ENCODE results near the gene MYOZ3. TPM values are rescaled to one million over a fixed set of nuclear protein-coding genes. Genes with fewer than 3 reads are reported as not detected.
A peak's percentile ranks its signal among the peaks of the same experiment; 100 is the strongest.

The MYOZ3 gene
- total RNA-seq, 4 donors from 2014 or later = 0.17 to 1.2 (median 0.46) TPM; not detected in 1

GRCh38 chr5:150636391-150637244 is 24.4 kb upstream of the MYOZ3 start:
- H3K4me3 ChIP-seq = no peak overlapping the region
- no peaks in the 10 kb centered on the region for H3K9me3 ChIP-seq
- H3K27ac ChIP-seq (replicated peaks in 1 of 4) = peak overlapping the region; percentile 78 to 85 (median 79)
- intact Hi-C loops (cut with DNase I) = no loop called here
- TF ChIP-seq POLR2A (IDR thresholded peaks at IDR 0.05; ENCODE audit: low read depth) (no peak), POLR2AphosphoS5 (IDR thresholded peaks at IDR 0.05) (no peak), EP300 (IDR thresholded peaks at IDR 0.05) (no peak), CTCF (IDR thresholded peaks at IDR 0.05) (no peak)
- peaks cover 0 to 40% (median 3%) of the 10 kb centered on the region in 4 donors for H3K36me3 ChIP-seq
- no peak for DNase-seq (ENCODE audit: extremely low spot score)
- no peaks in the 10 kb centered on the region for H3K27me3 ChIP-seq
- WGBS = 84% methylated on average over 6 of the region's 6 CpGs
- H3K4me1 ChIP-seq = peaks cover 72 to 87% (median 73%) of the 10 kb centered on the region in 4 donors

- peak overlapping the region; percentile 78 to 85 (median 79) for H3K27ac ChIP-seq (replicated peaks in 1 of 4)
- H3K9me3 ChIP-seq = no peaks in the 10 kb centered on the region
- no peak overlapping the region for H3K4me3 ChIP-seq
- no peaks in the 10 kb centered on the region for H3K27me3 ChIP-seq
- TF ChIP-seq POLR2AphosphoS5 (IDR thresholded peaks at IDR 0.05) (no peak), CTCF (IDR thresholded peaks at IDR 0.05) (no peak), EP300 (IDR thresholded peaks at IDR 0.05) (no peak), POLR2A (IDR thresholded peaks at IDR 0.05; ENCODE audit: low read depth) (no peak)
- peaks cover 0 to 35% (median 3%) of the 10 kb centered on the region in 4 donors for H3K36me3 ChIP-seq
- H3K4me1 ChIP-seq = peaks cover 73 to 87% (median 76%) of the 10 kb centered on the region in 4 donors
- 43% methylated on average over 21 of the region's 21 CpGs for WGBS
- intact Hi-C loops (cut with DNase I) = no loop called here
- no peak for DNase-seq (ENCODE audit: extremely low spot score)
These were observed 23.6 kb upstream of the MYOZ3 start for GRCh38 chr5:150637245-150638052.

- Histone ChIP-seq H3K27me3 (no peaks in the 10 kb centered on the region), H3K27ac (replicated peaks in 1 of 4) (peak overlapping the region; percentile 78 to 85 (median 79)), H3K4me3 (no peak overlapping the region), H3K4me1 (peaks cover 76 to 87% (median 79%) of the 10 kb centered on the region in 4 donors), H3K9me3 (no peaks in the 10 kb centered on the region), H3K36me3 (peaks cover 0 to 31% (median 3%) of the 10 kb centered on the region in 4 donors)
- WGBS = 63% methylated on average over 1 of the region's 1 CpG
- no peak for TF ChIP-seq POLR2A (IDR thresholded peaks at IDR 0.05; ENCODE audit: low read depth)
- no peak for TF ChIP-seq CTCF (IDR thresholded peaks at IDR 0.05)
- TF ChIP-seq POLR2AphosphoS5 (IDR thresholded peaks at IDR 0.05) = no peak
- TF ChIP-seq EP300 (IDR thresholded peaks at IDR 0.05) = no peak
- no peak for DNase-seq (ENCODE audit: extremely low spot score)
- intact Hi-C loops (cut with DNase I) = no loop called here
These were observed 23.0 kb upstream of the MYOZ3 start for GRCh38 chr5:150638053-150638444.

- TF ChIP-seq CTCF (IDR thresholded peaks at IDR 0.05) (no peak), POLR2A (IDR thresholded peaks at IDR 0.05; ENCODE audit: low read depth) (no peak), EP300 (IDR thresholded peaks at IDR 0.05) (no peak), POLR2AphosphoS5 (IDR thresholded peaks at IDR 0.05) (no peak)
- Histone ChIP-seq H3K36me3 (peaks cover 0 to 28% (median 3%) of the 10 kb centered on the region in 4 donors), H3K9me3 (no peaks in the 10 kb centered on the region), H3K27me3 (no peaks in the 10 kb centered on the region), H3K4me1 (peaks cover 80 to 90% (median 85%) of the 10 kb centered on the region in 4 donors), H3K4me3 (no peak overlapping the region), H3K27ac (replicated peaks in 1 of 4) (peak overlapping the region; percentile 78 to 85 (median 79))
- intact Hi-C loops (cut with DNase I) = no loop called here
- DNase-seq (ENCODE audit: extremely low spot score) = no peak
- WGBS = 80% methylated on average over 6 of the region's 6 CpGs
These were observed 22.3 kb upstream of the MYOZ3 start for GRCh38 chr5:150638488-150639376.

All from esophagus muscularis mucosa (tissue), 4 donors.